GM19395 (cell line): ENCODE measurements around the gene KIFC1.
"Not testable (repeated sequence)": the region's sequence is repeated elsewhere in the genome, so short reads cannot be mapped to it uniquely, and the experiment has no call there.

Experiments used
- ATAC-seq: cut with Tn5 transposase; IDR thresholded peaks from one replicate; pipeline ENCODE4 v1.9.1; 2021; ENCODE audit warnings: mild to moderate bottlenecking, moderate library complexity; ENCODE audit not compliant: unreplicated experiment

KIFC1 gene

DNA sequence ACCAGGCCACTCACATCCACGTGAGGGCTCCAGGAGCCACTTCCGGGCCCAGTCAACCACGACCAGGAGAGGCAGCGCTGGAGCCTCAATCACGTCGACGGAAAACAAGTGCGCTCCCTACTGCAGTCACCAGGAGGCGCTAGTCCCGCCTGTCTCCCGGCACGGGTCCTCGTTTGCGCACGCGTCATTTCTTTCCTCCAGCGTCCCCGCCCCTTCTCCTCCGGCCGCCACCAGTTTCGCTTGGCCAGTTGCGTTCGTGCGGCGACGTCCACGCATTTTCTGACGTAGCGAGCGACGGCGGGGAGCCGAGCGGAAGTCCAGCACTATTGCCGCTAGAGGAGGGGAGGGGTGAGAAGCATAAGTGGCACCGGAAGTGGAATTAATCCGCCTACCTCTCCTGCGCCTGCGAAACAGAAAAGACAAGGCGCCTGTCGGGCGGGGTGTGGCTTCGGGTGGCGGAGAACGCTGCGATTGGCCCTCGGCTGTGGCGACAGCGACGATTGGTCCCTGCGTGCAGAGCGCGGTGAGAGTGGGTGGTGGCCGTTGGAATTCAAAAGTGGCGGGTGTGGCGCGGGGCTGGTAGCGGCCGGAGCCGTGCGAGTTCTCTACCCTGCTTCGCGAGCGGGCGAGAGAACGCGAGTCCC, at the start of gene KIFC1:
TSS of gene KIFC1 (plus strand) at position 546 of the 644 bp plus-strand sequence. CDS start 163 bp downstream, outside the sequence.
- peak; percentile 87 for ATAC-seq

DNA sequence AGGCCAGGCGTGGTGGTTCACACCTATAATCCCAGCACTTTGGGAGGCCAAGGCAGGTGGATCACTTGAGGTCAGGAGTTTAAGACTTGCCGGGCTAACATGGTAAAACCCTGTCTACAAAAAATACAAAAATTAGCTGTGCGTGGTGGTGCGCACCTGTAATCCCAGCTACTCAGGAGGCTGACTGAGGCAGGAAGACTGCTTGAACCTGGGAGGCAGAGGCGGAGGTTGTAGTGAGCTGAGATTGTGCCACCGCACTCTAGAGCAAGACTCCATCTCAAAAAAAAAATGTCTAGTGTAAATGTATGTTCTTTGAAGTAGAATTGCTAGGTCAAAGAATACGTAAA, 48.0 kb upstream of the KIFC1 start:
- not testable (repeated sequence) for ATAC-seq

DNA sequence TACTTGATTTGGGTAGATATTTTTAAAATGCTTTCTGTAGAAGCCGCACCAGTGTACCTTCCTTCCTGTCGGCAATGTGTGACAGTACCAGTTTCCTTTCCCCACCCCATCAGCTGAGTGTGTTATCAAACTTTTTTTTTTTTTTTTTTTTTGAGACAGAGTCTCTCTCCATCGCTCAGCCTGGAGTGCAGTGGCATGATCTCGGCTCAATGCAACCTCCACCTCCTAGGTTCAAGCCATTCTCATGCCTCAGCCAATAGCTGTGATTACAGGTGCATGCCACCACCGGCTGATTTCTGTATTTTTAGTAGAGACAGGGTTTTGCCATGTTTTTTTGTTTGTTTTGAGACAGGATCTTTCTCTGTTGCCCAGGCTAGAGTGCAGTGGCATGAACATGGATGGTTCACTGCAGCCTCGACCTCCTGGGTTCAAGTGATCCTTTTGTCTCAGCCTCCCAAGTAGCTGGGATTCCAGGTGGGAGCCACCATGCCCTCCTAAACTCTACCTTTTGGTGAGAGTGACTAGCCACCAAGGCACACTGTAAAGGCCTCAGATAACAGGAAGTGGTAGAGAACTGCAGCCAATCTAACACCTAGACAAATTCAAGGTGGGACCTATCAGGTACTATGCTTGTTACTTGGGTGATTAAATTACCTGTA, 47.5 kb upstream of the KIFC1 start:
- no peak for ATAC-seq

GRCh38 chr6:33344701-33345697, 46.6 kb upstream of the KIFC1 start:
- no peak for ATAC-seq

DNA sequence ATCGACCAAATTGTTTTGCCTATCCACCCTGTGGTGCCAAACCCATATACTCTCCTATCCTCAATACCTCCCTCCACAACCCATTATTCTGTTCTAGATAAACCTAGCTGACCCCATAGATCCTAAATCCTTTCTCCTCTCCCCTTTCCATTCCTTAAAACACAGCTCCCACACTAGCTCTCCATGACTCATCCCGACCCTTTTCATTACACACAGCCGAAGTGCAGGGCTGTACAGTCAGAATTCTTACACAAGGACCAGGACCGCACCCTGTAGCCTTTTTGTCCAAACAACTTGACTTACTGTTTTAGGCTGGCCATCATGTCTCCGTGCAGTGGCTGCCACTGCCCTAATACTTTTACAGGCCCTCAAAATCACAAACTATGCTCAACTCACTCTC, 44.7 kb upstream of the KIFC1 start:
- not testable (repeated sequence) for ATAC-seq

- no peak for ATAC-seq
Observed at GRCh38 chr6:33347816-33348215, 43.8 kb upstream of the KIFC1 start.

DNA sequence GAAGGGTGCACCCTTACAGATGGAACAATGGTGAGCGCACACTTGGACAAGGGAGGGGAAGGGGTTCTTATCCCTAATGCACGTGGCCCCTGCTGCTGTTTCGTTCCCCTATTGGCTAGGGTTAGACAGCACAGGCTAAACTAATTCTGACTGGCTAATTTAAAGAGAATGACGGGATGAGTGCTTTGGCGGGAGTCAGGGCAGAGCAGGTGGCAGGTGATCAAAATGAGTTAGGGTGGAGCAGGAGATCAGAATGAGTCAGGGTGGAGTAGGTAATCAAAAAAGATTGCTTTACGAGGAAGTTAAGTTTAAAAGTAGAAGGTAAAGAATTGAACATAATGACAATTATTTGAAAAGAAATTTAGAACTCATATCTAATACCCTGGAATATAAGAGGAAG, 35.8 kb upstream of the KIFC1 start:
- not testable (repeated sequence) for ATAC-seq

DNA sequence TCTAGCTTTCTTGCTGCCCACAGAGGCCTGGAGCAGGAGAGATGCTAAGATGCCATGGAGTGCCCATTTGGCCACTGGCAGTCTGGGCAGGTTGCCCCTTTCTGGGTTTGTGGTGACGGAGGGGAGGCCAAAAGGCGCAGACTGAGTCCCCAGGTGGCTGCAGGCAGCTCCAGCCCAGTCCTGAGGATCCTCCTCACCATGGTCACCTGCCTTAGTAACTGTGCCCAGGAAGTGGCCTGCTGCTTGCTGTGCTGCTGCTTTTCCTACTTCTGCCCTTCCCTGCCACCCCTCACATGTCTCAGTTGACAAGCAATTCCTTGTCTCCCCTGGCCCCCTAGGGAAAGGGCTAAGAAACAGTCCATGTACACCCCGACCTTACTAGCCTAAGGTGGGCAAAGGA, 35.3 kb upstream of the KIFC1 start:
- ATAC-seq = no peak

DNA sequence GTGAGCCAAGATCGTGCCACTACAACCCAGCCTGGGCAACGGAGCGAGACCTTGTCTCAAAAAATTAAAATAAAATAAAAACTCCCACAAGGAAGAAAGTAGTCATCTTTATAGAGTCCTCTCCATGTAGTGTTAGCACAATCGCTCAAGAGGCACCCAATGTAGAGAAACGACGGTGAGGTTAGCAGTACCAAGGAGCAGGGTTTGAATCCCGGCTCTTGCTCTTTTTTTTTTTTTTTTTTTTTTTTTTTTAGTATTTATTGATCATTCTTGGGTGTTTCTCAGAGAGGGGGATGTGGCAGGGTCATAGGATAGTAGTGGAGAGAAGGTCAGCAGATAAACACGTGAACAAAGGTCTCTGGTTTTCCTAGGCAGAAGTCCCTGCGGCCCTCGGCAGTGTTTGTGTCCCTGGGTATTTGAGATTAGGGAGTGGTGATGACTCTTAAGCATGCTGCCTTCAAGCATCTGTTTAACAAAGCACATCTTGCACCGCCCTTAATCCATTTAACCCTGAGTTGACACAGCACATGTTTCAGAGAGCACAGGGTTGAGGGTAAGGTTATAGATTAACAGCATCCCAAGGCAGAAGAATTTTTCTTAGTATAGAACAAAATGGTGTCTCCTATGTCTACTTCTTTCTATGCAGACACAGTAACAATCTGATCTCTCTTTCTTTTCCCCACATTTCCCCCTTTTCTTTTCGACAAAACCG, 34.3 kb upstream of the KIFC1 start:
- not testable (repeated sequence) for ATAC-seq

GRCh38 chr6:33359331-33359730, 32.3 kb upstream of the KIFC1 start:
- no peak for ATAC-seq

DNA sequence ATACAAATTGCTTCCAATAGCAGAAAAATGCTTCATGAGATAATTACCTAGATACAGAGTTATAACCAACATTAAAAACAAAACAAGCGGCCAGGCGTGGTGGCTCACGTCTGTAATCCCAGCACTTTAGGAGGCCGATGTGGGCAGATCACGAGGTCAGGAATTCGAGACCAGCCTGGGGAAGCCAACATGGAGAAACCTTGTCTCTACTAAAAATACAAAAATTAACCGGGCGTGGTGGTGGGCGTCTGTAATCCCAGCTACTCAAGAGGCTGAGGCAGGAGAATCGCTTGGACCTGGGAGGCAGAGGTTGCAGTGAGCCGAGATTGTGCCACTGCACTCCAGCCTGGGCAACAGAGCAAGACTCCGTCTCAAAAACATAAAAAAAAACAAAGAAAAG, 28.1 kb upstream of the KIFC1 start:
- ATAC-seq = not testable (repeated sequence)

DNA sequence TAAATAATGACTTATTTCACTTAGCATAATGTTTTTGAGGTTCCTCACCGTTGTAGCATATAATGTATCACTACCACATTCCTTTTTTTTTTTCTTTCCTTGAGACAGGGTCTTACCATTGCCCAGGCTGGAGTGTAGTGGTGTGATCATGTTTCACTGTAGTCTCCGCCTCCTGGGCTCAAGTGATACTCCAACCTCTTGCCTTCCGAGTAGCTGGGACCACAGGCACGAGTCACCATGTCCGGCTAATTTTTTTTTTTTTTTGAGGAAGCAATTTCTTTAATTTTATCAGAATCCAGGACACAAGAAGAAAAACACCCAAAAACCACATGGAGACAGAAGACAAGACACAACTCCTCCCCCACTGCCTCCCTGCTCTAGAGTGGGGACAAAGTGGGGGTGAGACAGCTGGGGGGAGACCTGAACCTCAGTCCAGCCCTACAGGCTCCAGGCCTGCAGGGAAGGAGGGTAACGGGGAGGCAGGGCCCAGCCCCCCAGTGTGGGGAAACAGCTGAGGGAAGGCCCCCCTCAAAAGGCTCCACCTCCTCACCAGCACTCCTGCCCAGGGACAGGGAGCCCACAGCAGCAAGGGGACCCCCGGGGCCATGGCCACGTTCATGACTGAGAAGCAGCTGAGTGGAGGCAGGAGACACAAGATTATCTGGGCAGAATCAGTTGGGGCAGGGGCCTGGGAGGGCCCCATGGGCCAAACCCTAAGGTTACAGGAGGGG, 27.0 kb upstream of the KIFC1 start:
- not testable (repeated sequence) for ATAC-seq

- ATAC-seq = not testable (repeated sequence)
Observed at GRCh38 chr6:33365206-33365971, 26.2 kb upstream of the KIFC1 start.

DNA sequence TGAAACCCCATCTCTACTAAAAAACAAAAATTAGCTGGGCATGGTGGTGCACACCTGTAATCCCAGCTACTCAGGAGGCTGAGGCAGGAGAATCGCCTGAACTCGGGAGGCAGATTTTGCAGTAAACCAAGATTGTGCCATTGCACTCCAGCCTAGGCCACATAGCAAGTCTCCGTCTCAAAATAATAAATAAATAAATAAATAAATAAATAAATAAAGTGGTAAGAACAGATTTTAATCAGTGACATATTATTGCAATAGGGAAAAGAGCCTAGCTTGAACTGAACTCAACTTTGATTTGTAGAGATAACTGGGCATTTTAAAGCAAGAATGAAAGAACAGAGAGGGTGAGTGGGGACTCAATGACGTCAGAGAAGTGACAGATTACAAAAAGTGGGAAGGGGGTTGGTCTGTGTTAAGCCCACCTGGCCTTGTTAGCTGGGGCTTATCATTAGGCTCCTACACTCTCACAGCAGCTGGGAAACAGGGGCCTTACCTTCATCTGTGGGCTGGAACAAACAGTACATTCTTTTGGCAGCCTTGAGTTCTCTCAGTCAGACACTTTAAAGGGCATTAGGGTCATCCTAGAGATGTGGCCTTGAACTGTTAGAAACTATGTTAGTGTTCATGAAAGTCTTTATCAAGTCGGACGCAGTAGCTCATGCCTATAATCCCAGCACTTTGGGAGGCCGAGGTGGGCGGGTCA, 24.5 kb upstream of the KIFC1 start:
- ATAC-seq = no peak

GRCh38 chr6:33367715-33368025, 24.0 kb upstream of the KIFC1 start:
- not testable (repeated sequence) for ATAC-seq

DNA sequence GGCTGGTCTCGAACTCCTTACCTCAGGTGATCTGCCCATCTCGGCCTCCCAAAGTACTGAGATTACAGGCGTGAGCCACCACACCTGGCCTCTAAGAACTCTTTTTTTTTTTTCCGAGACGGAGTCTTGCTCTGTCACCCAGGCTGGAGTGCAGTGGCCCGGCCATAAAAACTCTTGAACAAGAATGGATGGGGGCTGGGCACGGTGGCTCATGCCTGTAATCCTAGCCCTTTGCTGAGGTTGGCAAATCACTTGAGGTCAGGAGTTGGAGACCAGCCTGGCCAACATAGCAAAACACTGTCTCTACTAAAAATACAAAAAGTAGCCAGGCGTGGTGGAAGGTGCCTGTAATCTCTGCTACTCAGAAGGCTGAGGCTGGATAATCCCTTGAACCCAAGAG, 19.7 kb upstream of the KIFC1 start:
- not testable (repeated sequence) for ATAC-seq

DNA sequence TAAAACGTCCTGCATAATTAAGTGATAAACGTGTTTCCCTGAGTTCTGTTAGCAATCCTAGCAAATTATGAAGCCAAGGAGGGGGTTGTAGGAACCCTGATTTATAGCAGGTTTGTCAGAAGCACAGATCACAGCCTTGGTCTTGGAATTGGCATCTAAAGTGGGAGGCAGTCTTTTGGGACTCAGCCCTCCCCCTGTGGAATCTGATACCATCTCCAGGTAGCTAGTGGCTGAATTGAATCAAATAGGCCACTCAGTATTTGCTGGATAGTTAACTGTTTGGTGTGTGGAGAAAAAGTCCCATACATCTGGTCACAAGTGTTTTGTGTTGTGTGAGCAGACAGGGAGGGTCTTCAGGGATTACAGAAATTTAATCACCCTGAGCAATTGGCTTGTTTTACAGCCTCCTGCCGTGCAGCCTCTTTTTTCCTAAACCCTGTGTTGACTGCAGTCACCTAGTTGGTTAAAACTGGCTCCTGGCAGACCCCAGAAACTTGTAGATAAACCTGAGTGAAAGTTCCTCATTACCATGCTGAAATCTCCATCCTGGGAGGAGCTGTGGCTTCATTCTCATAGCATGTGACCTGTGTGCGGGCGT, 19.0 kb upstream of the KIFC1 start:
- ATAC-seq = no peak
